Right lobe of liver (tissue), 6 donors: ENCODE data around the gene CDC42EP5. TPM values are rescaled to one million over a fixed set of nuclear protein-coding genes. Genes with fewer than 3 reads are reported as not detected.

Experiments
- ATAC-seq, 4 donors: fragments of 200-7000 bp; cut with Tn5 transposase; one replicate each; pipeline ENCODE4 v1.9.1; 2020; ENCODE audit warnings: mild to moderate bottlenecking in 4 of 4, moderate library complexity in 4 of 4
- DNase-seq, 3 donors: peaks; one replicate each; pipeline ENCODE4 v3.0.0-alpha.2; 2020
- H3K27ac ChIP-seq, 3 donors: fragments of 200-600 bp; one replicate each; pipeline ENCODE4 v1.8.0; 2022
- H3K27me3 ChIP-seq, 2 donors: fragments of 200-600 bp; one replicate each; pipeline ENCODE4 v1.8.0; 2022
- H3K36me3 ChIP-seq, 4 donors: fragments of 200-600 bp; sonication (generic) in 1 of 4; one replicate each; pipeline versions ENCODE4 v1.5.1 to v1.8.0; 2017 to 2022; ENCODE audit warnings: control low read depth in 1 of 4
- H3K4me1 ChIP-seq, 4 donors: fragments of 200-600 bp; sonication (generic) in 1 of 4; one replicate each; pipeline versions ENCODE4 v1.5.1 to v1.8.0; 2017 to 2022; ENCODE audit warnings: control low read depth in 1 of 4
- H3K4me3 ChIP-seq, 3 donors: fragments of 200-600 bp; one replicate each; pipeline ENCODE4 v1.8.0; 2022
- H3K9me3 ChIP-seq, 4 donors: fragments of 200-600 bp; sonication (generic) in 1 of 4; one replicate each; pipeline versions ENCODE4 v1.5.1 to v1.8.0; 2017 to 2022; ENCODE audit warnings: control low read depth in 1 of 4
- POLR2A ChIP-seq: fragments of 450-650 bp; IDR thresholded peaks from one replicate; pipeline ENCODE4 v1.6.1; 2017; ENCODE audit warnings: antibody characterized with exemption, mild to moderate bottlenecking
- WGBS: methylation state at CpG from one replicate; pipeline ENCODE4 v1.1.6; 2018; ENCODE audit warnings: low coverage, low lambda C conversion rate; ENCODE audit not compliant: insufficient coverage; ENCODE audit errors: missing lambda C conversion rate; 5-methylcytosine and 5-hydroxymethylcytosine counted together
- intact Hi-C, 2 donors: fragments of 100-400 bp; cut with DNase I; formaldehyde crosslinking; loops; one replicate each; pipeline versions ENCODE4 v1.11.2 to v1.14.1; 2022
- total RNA-seq, 6 experiments: library from RNA; depleted of rRNA in 2 of 6; stranded (reverse); fragments of >200 nt in 2 of 6; fragmentation: NEBNext Ultra II Directional in 3 of 6; extraction: Animal tissue kit (Norgen Biotek cat#: 25700) in 3 of 6; gene quantifications; one replicate each; pipeline versions ENCODE4 v1.1.0 to v1.2.4, GENCODE V29; 2016 to 2023
- TF ChIP-seq, protein P1 (sequence below), 4 donors: fragments of 200-600 bp in 3 of 4; fragments of 450-650 bp in 1 of 4; IDR thresholded peaks; one replicate each; pipeline versions ENCODE4 v1.5.1 to v1.8.0; 2016 to 2022; ENCODE audit warnings: antibody characterized with exemption in 4 of 4, mild to moderate bottlenecking in 2 of 4
- donor health status: DM: no; HTN: yes; CAD: no.
- donor health status: DM: no; HTN: no; CAD: no.
- donor health status: DM: no; HTN: no; CAD: no.
- donor health status: DM: no; HTN: yes; CAD: no.
- donor health status: DM: no; HTN: yes; CAD: no.

CDC42EP5 gene
- total RNA-seq, 6 experiments from 2014 or later, result 1.3 to 3.7 (median 2.0) TPM

DNA sequence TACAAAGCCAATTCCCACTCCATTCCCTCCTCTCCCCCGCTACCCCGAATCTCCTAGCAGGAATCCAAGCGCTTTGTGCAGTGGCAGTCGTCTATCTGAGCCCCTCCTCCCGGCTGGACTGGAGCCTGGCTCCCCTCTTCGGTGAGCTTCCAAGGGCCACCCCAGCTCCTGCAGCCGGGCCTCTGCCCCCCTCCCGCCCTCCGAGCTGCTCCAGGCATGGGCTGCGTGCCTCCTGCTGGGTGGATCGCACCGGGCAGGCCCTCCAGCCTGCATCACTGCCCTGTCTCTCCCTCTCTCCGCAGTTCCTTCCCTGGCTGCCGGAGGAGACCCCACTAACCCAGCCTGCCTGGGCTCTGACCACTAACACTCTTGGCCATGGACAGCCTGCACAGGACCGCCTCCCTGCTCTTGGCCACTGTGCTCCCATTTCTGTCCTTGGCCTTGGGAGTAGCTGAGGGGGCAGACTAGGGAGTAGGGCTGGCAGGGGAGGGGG, 37.0 kb downstream of the CDC42EP5 start:
- H3K9me3 ChIP-seq, result no peaks in the 10 kb centered on the region
- WGBS, result 0% methylated on average over 1 of the region's 15 CpGs
- TF ChIP-seq, protein P1, sequence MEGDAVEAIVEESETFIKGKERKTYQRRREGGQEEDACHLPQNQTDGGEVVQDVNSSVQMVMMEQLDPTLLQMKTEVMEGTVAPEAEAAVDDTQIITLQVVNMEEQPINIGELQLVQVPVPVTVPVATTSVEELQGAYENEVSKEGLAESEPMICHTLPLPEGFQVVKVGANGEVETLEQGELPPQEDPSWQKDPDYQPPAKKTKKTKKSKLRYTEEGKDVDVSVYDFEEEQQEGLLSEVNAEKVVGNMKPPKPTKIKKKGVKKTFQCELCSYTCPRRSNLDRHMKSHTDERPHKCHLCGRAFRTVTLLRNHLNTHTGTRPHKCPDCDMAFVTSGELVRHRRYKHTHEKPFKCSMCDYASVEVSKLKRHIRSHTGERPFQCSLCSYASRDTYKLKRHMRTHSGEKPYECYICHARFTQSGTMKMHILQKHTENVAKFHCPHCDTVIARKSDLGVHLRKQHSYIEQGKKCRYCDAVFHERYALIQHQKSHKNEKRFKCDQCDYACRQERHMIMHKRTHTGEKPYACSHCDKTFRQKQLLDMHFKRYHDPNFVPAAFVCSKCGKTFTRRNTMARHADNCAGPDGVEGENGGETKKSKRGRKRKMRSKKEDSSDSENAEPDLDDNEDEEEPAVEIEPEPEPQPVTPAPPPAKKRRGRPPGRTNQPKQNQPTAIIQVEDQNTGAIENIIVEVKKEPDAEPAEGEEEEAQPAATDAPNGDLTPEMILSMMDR (IDR thresholded peaks at IDR 0.05), result no peak
- TF ChIP-seq POLR2A, result no peak
- intact Hi-C loops, result no loop called here
- H3K27me3 ChIP-seq, result no peaks in the 10 kb centered on the region
- ATAC-seq (no peak), DNase-seq (peak in 1 of 3 donors; percentile 39)
- H3K4me1 ChIP-seq, result peaks cover 0 to 4% (median 0%) of the 10 kb centered on the region in 4 donors
- H3K4me3 ChIP-seq, result no peak overlapping the region
- peaks cover 0 to 3% (median 0%) of the 10 kb centered on the region in 4 donors for H3K36me3 ChIP-seq
- H3K27ac ChIP-seq, result no peak overlapping the region

DNA sequence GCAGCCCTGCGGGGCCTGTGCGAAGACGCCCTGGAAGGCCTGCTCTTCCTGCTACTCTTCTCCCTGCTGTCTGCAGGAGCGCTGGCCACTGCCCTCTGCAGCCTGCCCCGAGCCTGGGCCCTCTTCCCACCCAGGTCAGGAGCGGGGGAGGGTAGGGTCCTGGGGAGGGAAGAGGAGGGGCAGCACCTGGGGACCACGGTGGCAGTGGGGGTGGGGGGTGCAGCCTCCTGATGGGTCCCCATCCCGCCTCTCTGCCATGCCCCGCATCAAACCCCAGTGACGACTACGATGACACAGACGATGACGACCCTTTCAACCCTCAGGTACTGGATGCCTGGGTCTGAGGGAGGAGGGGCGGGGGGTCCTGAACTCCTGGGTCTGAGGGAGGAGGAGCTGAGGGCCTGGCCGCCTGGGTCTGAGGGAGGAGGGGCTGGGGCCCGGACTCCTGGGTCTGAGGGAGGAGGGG, 37.5 kb downstream of the CDC42EP5 start:
- no peak for DNase-seq
- Histone ChIP-seq H3K36me3 (peaks cover 0 to 3% (median 0%) of the 10 kb centered on the region in 4 donors), H3K4me1 (peaks cover 0 to 9% (median 0%) of the 10 kb centered on the region in 4 donors), H3K27ac (no peak overlapping the region), H3K27me3 (no peaks in the 10 kb centered on the region), H3K4me3 (no peak overlapping the region), H3K9me3 (no peaks in the 10 kb centered on the region)
- intact Hi-C loops, result no loop called here
- ATAC-seq, result peak in 1 of 4 donors; percentile 5
- WGBS, result 26% methylated on average over 2 of the region's 16 CpGs
- TF ChIP-seq, protein P1 (IDR thresholded peaks at IDR 0.05), result no peak
- TF ChIP-seq POLR2A, result no peak

DNA sequence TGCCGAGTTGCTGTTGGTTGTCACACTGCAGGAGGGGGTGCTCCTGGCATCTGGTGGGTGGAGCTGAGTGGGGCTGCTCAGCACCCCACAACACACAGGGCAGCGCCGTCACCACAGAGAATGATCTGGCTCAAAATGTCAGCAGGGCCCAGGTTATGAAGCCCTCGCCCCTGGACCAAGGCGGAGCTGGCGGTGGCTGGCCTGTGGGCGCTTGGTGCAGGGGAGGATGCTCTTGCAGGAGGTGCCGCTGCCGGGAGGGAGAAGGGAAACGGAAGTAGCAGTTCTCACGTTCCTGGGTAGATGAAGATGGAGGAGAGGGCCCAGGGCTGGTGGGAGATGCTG, 38.3 kb downstream of the CDC42EP5 start:
- DNase-seq (no peak), ATAC-seq (no peak)
- no peaks in the 10 kb centered on the region for H3K9me3 ChIP-seq
- H3K27me3 ChIP-seq, result no peaks in the 10 kb centered on the region
- H3K27ac ChIP-seq, result no peak overlapping the region
- H3K4me3 ChIP-seq, result no peak overlapping the region
- H3K4me1 ChIP-seq, result peaks cover 0 to 10% (median 0%) of the 10 kb centered on the region in 4 donors
- H3K36me3 ChIP-seq, result no peaks in the 10 kb centered on the region
- intact Hi-C loops, result no loop called here
- TF ChIP-seq POLR2A, result no peak
- TF ChIP-seq, protein P1 (IDR thresholded peaks at IDR 0.05), result no peak
- 23% methylated on average over 8 of the region's 11 CpGs for WGBS

DNA sequence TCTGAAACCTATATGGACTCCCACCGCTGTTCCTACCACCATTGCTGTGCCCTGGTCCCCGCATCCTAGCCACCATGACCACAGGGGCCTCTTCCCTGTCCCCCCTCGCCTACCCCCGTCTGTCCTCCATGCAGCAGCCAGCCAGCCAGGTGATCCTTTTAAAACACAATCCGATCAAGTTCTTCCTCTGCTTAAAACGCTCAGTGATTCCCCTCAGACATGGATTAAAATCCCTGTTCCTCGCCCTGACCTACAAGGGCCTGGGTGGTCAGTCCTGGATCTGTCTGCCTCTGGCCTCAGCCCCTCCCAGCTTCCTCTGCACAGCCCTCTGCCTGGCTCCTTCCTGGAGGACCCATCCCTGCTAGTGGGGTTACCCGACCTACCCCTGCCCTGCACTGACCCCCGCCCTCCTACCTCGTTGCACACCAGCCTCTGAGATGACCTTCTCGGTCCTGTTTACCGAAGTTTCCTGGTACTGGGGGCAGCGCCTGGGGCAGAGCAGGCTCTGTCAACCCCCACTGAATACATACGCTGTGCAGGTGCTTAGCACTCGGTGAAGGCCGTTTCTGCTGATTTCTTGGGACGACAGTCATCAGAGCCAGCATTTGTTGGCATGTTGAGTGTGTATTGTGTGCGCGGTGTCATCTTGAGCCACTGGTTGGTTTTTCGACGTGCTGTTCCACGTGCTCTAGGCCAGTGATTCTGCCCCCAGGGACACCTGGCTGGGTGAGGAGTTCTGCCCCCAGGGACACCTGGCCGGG, 38.8 kb downstream of the CDC42EP5 start:
- TF ChIP-seq POLR2A, result no peak
- TF ChIP-seq, protein P1 (IDR thresholded peaks at IDR 0.05), result no peak
- DNase-seq, result peak in 1 of 3 donors; percentile 46
- ATAC-seq, result peak in 1 of 4 donors; percentile 5
- Histone ChIP-seq H3K4me1 (peaks cover 0 to 10% (median 0%) of the 10 kb centered on the region in 4 donors), H3K27ac (no peak overlapping the region), H3K36me3 (no peaks in the 10 kb centered on the region), H3K4me3 (no peak overlapping the region), H3K9me3 (no peaks in the 10 kb centered on the region), H3K27me3 (no peaks in the 10 kb centered on the region)
- WGBS, result 29% methylated on average over 16 of the region's 23 CpGs
- intact Hi-C loops, result no loop called here
